GM13977 (cell line): ENCODE results near the gene GGCT.

Experiments
- DNase-seq: peaks from one replicate; pipeline ENCODE4 v3.0.0; 2012; ENCODE audit warnings: low spot score
- in situ Hi-C: fragments of 300-500 bp; cut with MboI; formaldehyde crosslinking; loops from one replicate; pipeline ENCODE4 v1.12.0; 2022; ENCODE audit warnings: low sequenced_read_pairs, low pct_unique_long_range_greater_than_20kb, mixed read lengths, inconsistent platforms; ENCODE audit not compliant: unreplicated experiment
- TF ChIP-seq, protein P1 (sequence below): IDR thresholded peaks from 2 replicates; pipeline ENCODE4 v1.5.1; 2012; ENCODE audit warnings: mild to moderate bottlenecking, control low read depth; ENCODE audit not compliant: insufficient read depth; ENCODE audit errors: extremely low read depth, missing control alignments

Gene GGCT

DNA sequence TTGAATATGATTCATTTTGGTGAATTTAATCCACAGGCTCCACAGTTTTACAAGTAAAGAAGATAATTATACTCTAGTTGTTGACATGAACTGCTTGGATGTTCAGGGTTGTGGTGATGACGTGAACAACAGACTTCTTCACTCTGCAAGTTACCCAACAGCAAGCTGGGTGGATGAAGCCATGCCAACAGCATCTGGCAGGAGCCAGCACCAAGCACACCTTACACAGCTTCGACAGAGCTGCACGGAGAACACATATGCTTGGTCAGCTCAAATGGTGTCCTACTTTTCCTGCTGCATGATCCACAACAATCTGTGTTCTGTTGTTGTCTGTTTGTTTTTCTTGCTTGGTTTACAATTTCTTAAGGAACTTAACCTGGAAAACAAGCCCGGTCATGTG lies 35.8 kb downstream of the GGCT start:
- TF ChIP-seq, protein P1, sequence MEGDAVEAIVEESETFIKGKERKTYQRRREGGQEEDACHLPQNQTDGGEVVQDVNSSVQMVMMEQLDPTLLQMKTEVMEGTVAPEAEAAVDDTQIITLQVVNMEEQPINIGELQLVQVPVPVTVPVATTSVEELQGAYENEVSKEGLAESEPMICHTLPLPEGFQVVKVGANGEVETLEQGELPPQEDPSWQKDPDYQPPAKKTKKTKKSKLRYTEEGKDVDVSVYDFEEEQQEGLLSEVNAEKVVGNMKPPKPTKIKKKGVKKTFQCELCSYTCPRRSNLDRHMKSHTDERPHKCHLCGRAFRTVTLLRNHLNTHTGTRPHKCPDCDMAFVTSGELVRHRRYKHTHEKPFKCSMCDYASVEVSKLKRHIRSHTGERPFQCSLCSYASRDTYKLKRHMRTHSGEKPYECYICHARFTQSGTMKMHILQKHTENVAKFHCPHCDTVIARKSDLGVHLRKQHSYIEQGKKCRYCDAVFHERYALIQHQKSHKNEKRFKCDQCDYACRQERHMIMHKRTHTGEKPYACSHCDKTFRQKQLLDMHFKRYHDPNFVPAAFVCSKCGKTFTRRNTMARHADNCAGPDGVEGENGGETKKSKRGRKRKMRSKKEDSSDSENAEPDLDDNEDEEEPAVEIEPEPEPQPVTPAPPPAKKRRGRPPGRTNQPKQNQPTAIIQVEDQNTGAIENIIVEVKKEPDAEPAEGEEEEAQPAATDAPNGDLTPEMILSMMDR: no peak
- in situ Hi-C loops: no loop called here
- no peak for DNase-seq

DNA sequence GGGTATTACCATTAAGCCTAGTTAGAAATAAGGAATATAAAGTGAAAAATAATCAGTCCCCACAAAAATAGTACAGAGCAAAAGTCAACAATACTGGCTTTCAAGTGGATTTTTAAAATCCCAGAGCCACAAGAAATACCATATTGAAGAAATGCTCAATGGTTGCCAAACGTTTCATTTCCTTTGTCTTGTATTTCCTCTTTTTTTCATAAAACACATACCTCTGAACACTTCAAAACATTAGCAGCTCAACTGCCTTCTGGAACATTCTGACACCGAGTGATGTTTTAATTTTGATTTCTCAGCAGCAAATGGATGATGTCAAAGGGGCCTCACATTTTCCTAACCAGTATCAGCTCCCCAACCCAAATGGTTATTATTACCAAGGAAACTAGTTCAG lies 36.6 kb downstream of the GGCT start:
- no peak for DNase-seq
- TF ChIP-seq, protein P1: no peak
- in situ Hi-C loops: no loop called here

DNA sequence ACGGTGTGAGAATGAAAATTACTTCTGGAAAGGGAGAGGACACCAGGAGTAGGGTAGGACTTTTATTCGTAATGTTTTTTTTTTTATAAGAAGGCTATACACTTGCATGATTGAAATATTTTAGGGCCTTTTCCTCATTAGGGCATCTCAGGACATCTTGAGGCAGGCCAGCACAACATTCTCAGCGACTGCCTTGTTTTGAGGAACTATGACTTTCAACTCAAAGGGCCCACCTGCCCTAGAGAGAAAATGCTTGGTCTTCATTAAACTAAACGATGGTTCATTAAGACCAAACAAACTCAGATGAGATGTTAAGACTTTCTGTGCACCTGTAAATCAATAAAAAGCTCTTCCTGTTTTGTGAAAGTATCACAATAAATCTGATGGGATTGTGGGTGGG lies 37.4 kb downstream of the GGCT start:
- TF ChIP-seq, protein P1: no peak
- no peak for DNase-seq
- in situ Hi-C loops: no loop called here

DNA sequence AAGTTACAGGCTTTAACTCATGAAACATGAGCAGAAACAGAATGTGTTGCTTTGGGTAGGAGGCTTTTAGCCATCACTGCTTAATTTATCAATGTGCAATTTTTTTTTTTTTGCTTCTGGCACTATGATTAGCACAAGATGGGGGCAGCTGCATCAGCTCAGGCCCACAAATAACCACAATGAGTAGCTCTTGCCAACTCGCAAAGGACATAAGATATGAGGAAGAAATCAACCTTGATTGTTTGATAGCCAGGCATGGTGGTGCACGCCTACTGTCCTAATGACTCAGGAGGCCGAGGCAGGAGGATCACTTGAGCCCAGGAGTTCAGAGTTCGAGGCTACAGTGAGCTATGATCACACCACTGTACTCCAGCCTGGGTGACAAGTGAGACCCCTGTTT lies 38.4 kb downstream of the GGCT start:
- no peak for DNase-seq
- in situ Hi-C loops: no loop called here
- TF ChIP-seq, protein P1: no peak

DNA sequence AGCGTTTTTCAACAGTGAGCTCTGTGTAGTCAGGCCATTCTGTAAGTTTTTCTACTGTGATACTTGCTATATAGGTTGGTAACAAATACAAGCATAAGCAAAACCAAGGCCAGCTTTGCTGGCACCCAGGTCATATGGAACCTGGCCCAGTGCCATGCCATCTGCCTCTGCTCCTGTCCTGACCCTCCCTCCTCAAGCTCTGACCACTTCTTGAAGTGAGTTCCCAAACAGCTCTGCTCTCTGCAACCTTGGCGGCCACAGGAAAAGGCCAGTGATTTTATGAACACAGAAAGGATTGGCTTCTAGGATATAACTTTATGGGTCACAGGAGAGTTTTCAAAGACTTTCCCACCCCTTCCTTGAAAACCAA lies 38.8 kb downstream of the GGCT start:
- in situ Hi-C loops: no loop called here
- TF ChIP-seq, protein P1: no peak
- no peak for DNase-seq

DNA sequence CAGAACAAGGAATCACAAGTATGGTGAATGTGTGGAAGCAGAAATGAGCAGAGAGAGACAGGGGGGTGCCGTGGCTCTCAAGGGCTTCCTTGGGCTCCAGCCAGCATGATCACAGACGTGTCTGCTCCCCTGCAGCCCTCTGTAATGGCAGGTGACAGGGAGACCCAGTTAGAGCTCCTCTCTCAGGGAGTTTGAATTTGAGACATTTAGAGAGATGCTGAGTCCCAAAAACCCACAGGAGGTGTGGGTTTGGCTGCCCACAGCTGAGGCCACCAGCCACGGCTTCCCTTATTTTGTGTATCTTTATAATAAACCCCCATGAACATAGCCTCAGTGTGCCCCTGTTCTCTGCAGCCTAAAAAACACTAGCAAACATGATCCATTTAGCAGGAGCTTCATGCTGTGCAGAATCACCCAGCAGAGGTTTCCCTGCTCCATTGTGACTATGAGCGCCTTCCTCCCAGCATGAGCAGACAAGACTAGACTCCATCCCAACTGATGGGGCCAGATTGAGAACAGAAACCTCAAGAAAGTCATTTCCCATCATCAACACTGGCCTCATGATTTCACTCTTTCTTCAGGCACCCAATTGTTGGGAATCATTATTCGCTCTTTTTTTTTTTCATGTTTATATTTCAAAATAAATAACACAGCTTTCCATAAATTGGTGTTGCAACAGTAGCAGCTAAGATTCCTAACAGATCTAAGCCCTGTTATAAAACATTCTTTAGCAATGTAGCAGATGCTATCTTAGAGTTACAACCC lies 39.4 kb downstream of the GGCT start:
- no peak for DNase-seq
- in situ Hi-C loops: no loop called here
- TF ChIP-seq, protein P1: no peak
